HepG2 (cell line): Measurements from ENCODE around the gene IGFLR1. TPM values are rescaled to one million over a fixed set of nuclear protein-coding genes. Genes with fewer than 3 reads are reported as not detected.
A peak's percentile ranks its signal among the peaks of the same experiment; 100 is the strongest.

Source experiments
- AGO1 ChIP-seq: fragments of 200-400 bp; formaldehyde crosslinking; IDR thresholded peaks from 2 replicates; pipeline ENCODE4 v1.6.1; 2017; ENCODE audit warnings: mild to moderate bottlenecking, low read depth, low read length, moderate library complexity; ENCODE audit not compliant: poor library complexity, severe bottlenecking
- AKAP8 ChIP-seq: sonication (generic); formaldehyde crosslinking; IDR thresholded peaks from 2 replicates; pipeline ENCODE4 v1.5.1; 2020; ENCODE audit warnings: mild to moderate bottlenecking, missing genetic modification reagents
- DBP ChIP-seq: sonication (generic); formaldehyde crosslinking; IDR thresholded peaks from 2 replicates; pipeline ENCODE4 v1.4.0; 2020; ENCODE audit warnings: missing genetic modification reagents; ENCODE audit errors: not compliant biosample characterization
- HES4 ChIP-seq: sonication (generic); formaldehyde crosslinking; IDR thresholded peaks from 2 replicates; pipeline ENCODE4 v1.9.0; 2021; ENCODE audit warnings: mild to moderate bottlenecking, missing genetic modification reagents, borderline replicate concordance
- HNRNPLL ChIP-seq: fragments of 200-400 bp; formaldehyde crosslinking; IDR thresholded peaks from 2 replicates; pipeline ENCODE4 v1.6.1; 2017; ENCODE audit warnings: mild to moderate bottlenecking, low read depth, low read length; ENCODE audit not compliant: poor library complexity, severe bottlenecking
- KAT8 ChIP-seq: IDR thresholded peaks from 2 replicates; pipeline ENCODE4 v1.6.1; 2016; ENCODE audit warnings: missing genetic modification reagents, missing compliant biosample characterization
- KDM5B ChIP-seq: sonication (generic); formaldehyde crosslinking; IDR thresholded peaks from 2 replicates; pipeline ENCODE4 v1.4.0; 2020; ENCODE audit warnings: missing genetic modification reagents, mild to moderate bottlenecking, borderline replicate concordance
- NR0B2 ChIP-seq: sonication (generic); formaldehyde crosslinking; IDR thresholded peaks from 2 replicates; pipeline ENCODE4 v1.4.0; 2020; ENCODE audit warnings: mild to moderate bottlenecking, missing genetic modification reagents
- RXRB ChIP-seq: IDR thresholded peaks from 2 replicates; pipeline ENCODE4 v1.6.1; 2016; ENCODE audit warnings: borderline replicate concordance, missing genetic modification reagents, missing compliant biosample characterization
- SIN3B ChIP-seq: fragments of 150-350 bp; IDR thresholded peaks from 2 replicates; pipeline ENCODE4 v1.6.1; 2014; ENCODE audit warnings: low read length
- TEAD3 ChIP-seq: optimal IDR thresholded peaks from 2 replicates; pipeline ENCODE3; 2016; ENCODE audit warnings: borderline replicate concordance
- TRIM22 ChIP-seq: fragments of 450-650 bp; IDR thresholded peaks from 2 replicates; pipeline ENCODE4 v1.6.1; 2017
- ZBTB8A ChIP-seq: sonication (generic); formaldehyde crosslinking; IDR thresholded peaks from 2 replicates; pipeline ENCODE4 v1.4.0; 2020; ENCODE audit warnings: mild to moderate bottlenecking, low read depth, missing genetic modification reagents, borderline replicate concordance
- ZNF253 ChIP-seq: sonication (generic); formaldehyde crosslinking; IDR thresholded peaks from 2 replicates; pipeline ENCODE4 v1.8.0; 2022; ENCODE audit warnings: mild to moderate bottlenecking, missing genetic modification reagents, borderline replicate concordance
- ZNF30 ChIP-seq: sonication (generic); formaldehyde crosslinking; IDR thresholded peaks from 2 replicates; pipeline ENCODE4 v1.5.0; 2020; ENCODE audit warnings: mild to moderate bottlenecking, missing genetic modification reagents
- ZNF430 ChIP-seq: sonication (generic); formaldehyde crosslinking; IDR thresholded peaks from 2 replicates; pipeline ENCODE4 v1.9.0; 2021; ENCODE audit warnings: mild to moderate bottlenecking, missing genetic modification reagents
- ZNF503 ChIP-seq: sonication (generic); formaldehyde crosslinking; IDR thresholded peaks from 2 replicates; pipeline ENCODE4 v1.4.0; 2020; ENCODE audit warnings: missing genetic modification reagents
- ZNF652 ChIP-seq: IDR thresholded peaks from 2 replicates; pipeline ENCODE4 v1.6.1; 2016; ENCODE audit warnings: low read depth, borderline replicate concordance
- ZNF737 ChIP-seq: sonication (generic); formaldehyde crosslinking; IDR thresholded peaks from 2 replicates; pipeline ENCODE4 v1.5.0; 2020; ENCODE audit warnings: missing genetic modification reagents, mild to moderate bottlenecking, borderline replicate concordance
- polyA plus RNA-seq, 8 experiments: library from polyadenylated mRNA; depleted of rRNA in 3 of 8; stranded (reverse) in 7 of 8; unstranded in 1 of 8; fragments of >200 nt; fragmentation: Illumina TruSeq in 4 of 8; extraction: Trizol in 4 of 8; gene quantifications; 2 replicates each; pipeline versions ENCODE4 v1.2.1 to v1.2.3, GENCODE V29; 2011 to 2016; ENCODE audit warnings: low read depth in 4 of 8, missing spikeins in 1 of 8, mixed read lengths in 1 of 8; ENCODE audit not compliant: insufficient read depth in 1 of 8
- total RNA-seq, 5 experiments: library from RNA; depleted of rRNA; stranded (reverse); fragments of >200 nt; fragmentation: Illumina TruSeq; extraction: Trizol; gene quantifications; 2 replicates each; pipeline ENCODE4 v1.2.3, GENCODE V29; 2016; ENCODE audit warnings: low read depth in 1 of 5
- TF ChIP-seq, protein P1 (sequence below): IDR thresholded peaks from 2 replicates; pipeline ENCODE4 v1.6.1; 2016; ENCODE audit warnings: mild to moderate bottlenecking
- TF ChIP-seq, protein P2 (sequence below): sonication (generic); formaldehyde crosslinking; IDR thresholded peaks from 2 replicates; pipeline ENCODE4 v1.8.1; 2023; ENCODE audit warnings: mild to moderate bottlenecking, missing genetic modification reagents, borderline replicate concordance
- TF ChIP-seq, protein P3 (sequence below): sonication (generic); formaldehyde crosslinking; IDR thresholded peaks from 2 replicates; pipeline ENCODE4 v1.5.0; 2020; ENCODE audit warnings: missing genetic modification reagents

The IGFLR1 gene
- total and polyA plus RNA-seq, 2 of the 13 experiments (the other 11 are each of a cell fraction or from before 2014, with no cell fraction given), result 5.4 to 8.9 TPM

- TF ChIP-seq TRIM22, result no peak
- TF ChIP-seq KDM5B (CRISPR knock-in tag), result peak; percentile 76; the same call in 1 of the 2 replicates
- TF ChIP-seq TEAD3 (CRISPR knock-in tag), result peak; percentile 10
- TF ChIP-seq, protein P1, sequence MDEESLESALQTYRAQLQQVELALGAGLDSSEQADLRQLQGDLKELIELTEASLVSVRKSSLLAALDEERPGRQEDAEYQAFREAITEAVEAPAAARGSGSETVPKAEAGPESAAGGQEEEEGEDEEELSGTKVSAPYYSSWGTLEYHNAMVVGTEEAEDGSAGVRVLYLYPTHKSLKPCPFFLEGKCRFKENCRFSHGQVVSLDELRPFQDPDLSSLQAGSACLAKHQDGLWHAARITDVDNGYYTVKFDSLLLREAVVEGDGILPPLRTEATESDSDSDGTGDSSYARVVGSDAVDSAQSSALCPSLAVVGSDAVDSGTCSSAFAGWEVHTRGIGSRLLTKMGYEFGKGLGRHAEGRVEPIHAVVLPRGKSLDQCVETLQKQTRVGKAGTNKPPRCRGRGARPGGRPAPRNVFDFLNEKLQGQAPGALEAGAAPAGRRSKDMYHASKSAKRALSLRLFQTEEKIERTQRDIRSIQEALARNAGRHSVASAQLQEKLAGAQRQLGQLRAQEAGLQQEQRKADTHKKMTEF, result peak; percentile 43
- 0 out of 2 replicates have a peak, but pooled peaks have one; percentile 32 for TF ChIP-seq ZNF253 (CRISPR knock-in tag)
- TF ChIP-seq ZNF30 (CRISPR knock-in tag), result peak; percentile 60; the same call in 1 of the 2 replicates
- no peak for TF ChIP-seq ZNF503 (CRISPR knock-in tag)
- TF ChIP-seq, protein P2, sequence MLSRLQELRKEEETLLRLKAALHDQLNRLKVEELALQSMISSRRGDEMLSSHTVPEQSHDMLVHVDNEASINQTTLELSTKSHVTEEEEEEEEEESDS (CRISPR knock-in tag), result 0 out of 2 replicates have a peak, but pooled peaks have one; percentile 8
- no peak for TF ChIP-seq HES4 (CRISPR knock-in tag)
- TF ChIP-seq AKAP8 (CRISPR knock-in tag), result no peak
- no peak for TF ChIP-seq ZBTB8A (CRISPR knock-in tag)
- no peak for TF ChIP-seq ZNF652 (CRISPR knock-in tag)
- peak; percentile 30; the same call in 1 of the 2 replicates for TF ChIP-seq NR0B2
- no peak for TF ChIP-seq AGO1
- no peak for TF ChIP-seq SIN3B
- TF ChIP-seq DBP (CRISPR knock-in tag), result no peak
- TF ChIP-seq ZNF430 (CRISPR knock-in tag), result peak; percentile 63; the same call in 1 of the 2 replicates
- TF ChIP-seq KAT8 (CRISPR knock-in tag), result peak; percentile 64; the same call in 1 of the 2 replicates
- TF ChIP-seq RXRB (CRISPR knock-in tag), result no peak
- no peak for TF ChIP-seq ZNF737 (CRISPR knock-in tag)
- TF ChIP-seq HNRNPLL, result peak; percentile 52
- TF ChIP-seq, protein P3, sequence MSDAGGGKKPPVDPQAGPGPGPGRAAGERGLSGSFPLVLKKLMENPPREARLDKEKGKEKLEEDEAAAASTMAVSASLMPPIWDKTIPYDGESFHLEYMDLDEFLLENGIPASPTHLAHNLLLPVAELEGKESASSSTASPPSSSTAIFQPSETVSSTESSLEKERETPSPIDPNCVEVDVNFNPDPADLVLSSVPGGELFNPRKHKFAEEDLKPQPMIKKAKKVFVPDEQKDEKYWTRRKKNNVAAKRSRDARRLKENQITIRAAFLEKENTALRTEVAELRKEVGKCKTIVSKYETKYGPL (CRISPR knock-in tag), result no peak
These were observed 39.8 kb downstream of the IGFLR1 start (continued) for GRCh38 chr19:35702223-35703012.
